ENCODE results near the gene DLGAP1. TPM values are rescaled to one million over a fixed set of nuclear protein-coding genes. Genes with fewer than 3 reads are reported as not detected.

The DLGAP1 gene
- polyA plus RNA-seq, 1 donor from 2014 or later: 4.5 TPM

- H3F3A ChIP-seq (ENCODE audit: insufficient read depth, low read length, poor library complexity, severe bottlenecking): no peaks in the 10 kb centered on the region
- H3K36me3 ChIP-seq (ENCODE audit: insufficient read depth, low read length): no peaks in the 10 kb centered on the region
- no peaks in the 10 kb centered on the region for H3K9me2 ChIP-seq (ENCODE audit: insufficient read depth, low read length)
- H3K9me3 ChIP-seq (ENCODE audit: low read length): no peaks in the 10 kb centered on the region
- H4K20me1 ChIP-seq (ENCODE audit: insufficient read depth): no peaks in the 10 kb centered on the region
- H3K79me2 ChIP-seq (replicated peaks; ENCODE audit: insufficient read depth, low read length): no peaks in the 10 kb centered on the region
- no peak overlapping the region for H3K9ac ChIP-seq (ENCODE audit: low read length)
- TF ChIP-seq SMC3 (conservative IDR thresholded peaks at IDR 0.05; ENCODE audit: poor library complexity) (peak; percentile 66), REST (IDR thresholded peaks at IDR 0.05; ENCODE audit: borderline replicate concordance) (no peak), CTCF (IDR thresholded peaks at IDR 0.05; ENCODE audit: poor library complexity, severe bottlenecking) (peak; percentile 67), RAD21 (conservative IDR thresholded peaks at IDR 0.05) (peak; percentile 59)
- no peak overlapping the region for H3K4me3 ChIP-seq (ENCODE audit: low read length)
- no peak overlapping the region for H2AFZ ChIP-seq (ENCODE audit: low read depth, low read length)
- no peaks in the 10 kb centered on the region for H3K27me3 ChIP-seq (ENCODE audit: insufficient read depth, low read depth, low read length)
- no peak overlapping the region for H3K27ac ChIP-seq (ENCODE audit: low read length)
- H3K4me2 ChIP-seq (ENCODE audit: low read length): no peak overlapping the region
Observed at GRCh38 chr18:3995476-3996102, 459.5 kb downstream of the DLGAP1 start.

- no peaks in the 10 kb centered on the region for H3K79me2 ChIP-seq (replicated peaks; ENCODE audit: insufficient read depth, low read length)
- no peak overlapping the region for H3K27ac ChIP-seq (ENCODE audit: low read length)
- H2AFZ ChIP-seq (ENCODE audit: low read depth, low read length): no peak overlapping the region
- H3K9me2 ChIP-seq (ENCODE audit: insufficient read depth, low read length): no peaks in the 10 kb centered on the region
- H3F3A ChIP-seq (ENCODE audit: insufficient read depth, low read length, poor library complexity, severe bottlenecking): no peaks in the 10 kb centered on the region
- H3K9me3 ChIP-seq (ENCODE audit: low read length): no peaks in the 10 kb centered on the region
- H3K27me3 ChIP-seq (ENCODE audit: insufficient read depth, low read depth, low read length): no peaks in the 10 kb centered on the region
- H3K36me3 ChIP-seq (ENCODE audit: insufficient read depth, low read length): no peaks in the 10 kb centered on the region
- H3K4me2 ChIP-seq (ENCODE audit: low read length): no peak overlapping the region
- TF ChIP-seq MXI1 (conservative IDR thresholded peaks at IDR 0.05; ENCODE audit: poor library complexity, severe bottlenecking) (no peak), REST (IDR thresholded peaks at IDR 0.05; ENCODE audit: borderline replicate concordance) (no peak), SMC3 (conservative IDR thresholded peaks at IDR 0.05; ENCODE audit: poor library complexity) (no peak), TAF1 (IDR thresholded peaks at IDR 0.05; ENCODE audit: low read depth) (no peak), EP300 (conservative IDR thresholded peaks at IDR 0.05; ENCODE audit: poor library complexity, severe bottlenecking) (no peak), CTCF (IDR thresholded peaks at IDR 0.05; ENCODE audit: poor library complexity, severe bottlenecking) (no peak), RAD21 (conservative IDR thresholded peaks at IDR 0.05) (no peak), EZH2 (IDR thresholded peaks at IDR 0.05; ENCODE audit: borderline replicate concordance, insufficient read depth, low read length, poor library complexity, severe bottlenecking) (no peak), POLR2AphosphoS5 (IDR thresholded peaks at IDR 0.05) (no peak)
- H4K20me1 ChIP-seq (ENCODE audit: insufficient read depth): no peaks in the 10 kb centered on the region
- no peak overlapping the region for H3K4me3 ChIP-seq (ENCODE audit: low read length)
- no peak overlapping the region for H3K9ac ChIP-seq (ENCODE audit: low read length)
Observed at GRCh38 chr18:3993941-3994687, 461.0 kb downstream of the DLGAP1 start.

Data from neural cell (in vitro differentiated cells).